ENCODE data around the gene FTSJ3.
"Not testable (repeated sequence)": the region's sequence is repeated elsewhere in the genome, so short reads cannot be mapped to it uniquely, and the experiment has no call there.

Gene FTSJ3

GRCh38 chr17:63827002-63827800 is at the start of gene FTSJ3, which contains the start of gene PSMC5:
Gene FTSJ3, minus strand, starts transcription at chr17:63827663. Its CDS starts 761 bp downstream, at chr17:63826902.
Gene PSMC5, plus strand, starts transcription at chr17:63827431. Its CDS starts 60 bp downstream, at chr17:63827491.
- DNase-seq, result peak; percentile 96

- DNase-seq, result not testable (repeated sequence)
These were observed 47.2 kb upstream of the FTSJ3 start for GRCh38 chr17:63874693-63875092.

- DNase-seq, result not testable (repeated sequence)
These were observed 46.7 kb upstream of the FTSJ3 start for GRCh38 chr17:63874061-63874626.

- not testable (repeated sequence) for DNase-seq
These were observed 46.1 kb upstream of the FTSJ3 start, which contains the start of gene CSH2 for GRCh38 chr17:63873577-63873976. Gene CSH2, minus strand, starts transcription at chr17:63873677. Its CDS starts 63 bp downstream, at chr17:63873614.

- not testable (repeated sequence) for DNase-seq
These were observed 44.3 kb upstream of the FTSJ3 start for GRCh38 chr17:63871646-63872365.

GRCh38 chr17:63870292-63870665 is 42.8 kb upstream of the FTSJ3 start:
- not testable (repeated sequence) for DNase-seq

- DNase-seq, result not testable (repeated sequence)
These were observed 42.2 kb upstream of the FTSJ3 start for GRCh38 chr17:63869491-63870291.

- DNase-seq, result not testable (repeated sequence)
These were observed 39.2 kb upstream of the FTSJ3 start for GRCh38 chr17:63866625-63867024.

GRCh38 chr17:63859257-63859656 is 31.8 kb upstream of the FTSJ3 start:
- no peak for DNase-seq

- DNase-seq, result not testable (repeated sequence)
These were observed 29.0 kb upstream of the FTSJ3 start for GRCh38 chr17:63856425-63856824.

- no peak for DNase-seq
These were observed 27.7 kb upstream of the FTSJ3 start for GRCh38 chr17:63855185-63855584.

- no peak for DNase-seq
These were observed 27.2 kb upstream of the FTSJ3 start for GRCh38 chr17:63854709-63855108.

- DNase-seq, result no peak
These were observed 25.8 kb upstream of the FTSJ3 start for GRCh38 chr17:63853260-63853659.

GRCh38 chr17:63850401-63850800 is 22.9 kb upstream of the FTSJ3 start:
- no peak for DNase-seq

- peak; percentile 95 for DNase-seq
These were observed 21.6 kb upstream of the FTSJ3 start for GRCh38 chr17:63848834-63849689.

- DNase-seq, result no peak
These were observed 20.2 kb upstream of the FTSJ3 start for GRCh38 chr17:63847525-63848249.

- DNase-seq, result no peak
These were observed 18.0 kb upstream of the FTSJ3 start for GRCh38 chr17:63845509-63845908.

- DNase-seq, result no peak
These were observed 16.6 kb upstream of the FTSJ3 start for GRCh38 chr17:63843910-63844677.

- peak; percentile 52 for DNase-seq
These were observed 16.0 kb upstream of the FTSJ3 start for GRCh38 chr17:63843387-63843888.

Measured in CD4-positive, alpha-beta T cell treated with Interleukin-17A for 1 hour (primary cell).